ENCODE results near the gene CNTNAP2.
"Not testable (repeated sequence)": the region's sequence is repeated elsewhere in the genome, so short reads cannot be mapped to it uniquely, and the experiment has no call there.

Gene CNTNAP2

DNA sequence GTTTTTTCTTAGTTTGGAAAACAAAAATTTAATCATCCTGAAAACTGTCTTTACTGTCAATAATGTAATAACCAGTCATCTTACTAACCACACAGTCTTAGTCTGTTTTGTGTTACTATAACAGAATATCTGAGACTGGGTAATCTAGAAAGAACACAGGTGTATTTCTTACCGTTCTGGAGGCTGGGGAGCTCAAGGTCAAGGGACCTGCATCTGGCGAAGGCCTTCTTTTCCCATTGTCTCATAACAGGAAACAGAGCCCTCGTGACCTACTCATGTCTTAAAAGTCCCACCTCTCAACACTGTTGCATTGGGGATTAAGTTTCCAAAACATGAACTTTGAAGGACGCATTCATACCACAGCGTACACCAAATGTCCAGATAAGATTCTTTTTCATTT lies 932.3 kb downstream of the CNTNAP2 start:
- DNase-seq, result no peak

- DNase-seq, result no peak
Observed at GRCh38 chr7:147052818-147053217, 936.2 kb downstream of the CNTNAP2 start.

GRCh38 chr7:147053746-147054145 lies 937.1 kb downstream of the CNTNAP2 start:
- DNase-seq, result no peak

- no peak for DNase-seq
Observed at GRCh38 chr7:147060070-147060469, 943.5 kb downstream of the CNTNAP2 start.

GRCh38 chr7:147062897-147063296 lies 946.3 kb downstream of the CNTNAP2 start:
- DNase-seq, result no peak

- no peak for DNase-seq
Observed at GRCh38 chr7:147068842-147069241, 952.2 kb downstream of the CNTNAP2 start.

DNA sequence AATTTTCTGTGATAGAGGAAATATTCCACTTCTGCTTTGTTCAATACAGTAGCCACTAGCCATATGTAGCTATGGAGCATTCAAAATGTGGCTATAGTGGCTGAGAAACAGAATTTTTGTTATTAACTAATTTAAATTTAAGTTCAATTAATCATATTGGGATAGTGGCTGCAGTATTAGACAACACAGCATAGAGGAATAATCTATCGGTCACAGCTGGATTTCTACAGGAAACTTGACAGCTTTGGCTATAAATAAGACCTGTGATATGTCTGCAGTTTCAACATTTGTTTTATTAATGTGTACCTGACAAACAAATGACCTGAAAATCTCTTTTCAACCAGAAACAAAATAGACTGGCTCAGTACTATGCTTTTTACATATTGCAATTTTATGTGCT lies 953.2 kb downstream of the CNTNAP2 start:
- DNase-seq, result no peak

DNA sequence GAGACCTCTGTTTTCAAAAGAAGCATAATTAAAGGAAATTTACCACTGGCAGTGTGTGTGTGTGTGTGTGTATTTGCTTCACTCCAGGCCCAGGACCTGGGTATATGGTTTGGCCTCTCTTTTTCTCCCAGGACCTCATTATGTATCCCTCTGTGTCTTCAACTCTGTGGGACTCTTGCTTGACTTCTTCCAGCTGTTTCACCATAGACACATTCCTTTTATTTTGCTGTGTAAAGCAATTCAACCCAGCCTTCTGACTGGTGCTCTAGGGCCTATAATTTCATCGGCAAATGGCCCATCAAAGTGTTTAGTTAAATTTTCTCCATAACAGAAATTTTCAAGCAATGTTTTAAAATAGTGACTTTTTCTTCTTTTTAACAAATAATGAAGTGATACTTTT lies 954.3 kb downstream of the CNTNAP2 start:
- DNase-seq, result no peak

DNA sequence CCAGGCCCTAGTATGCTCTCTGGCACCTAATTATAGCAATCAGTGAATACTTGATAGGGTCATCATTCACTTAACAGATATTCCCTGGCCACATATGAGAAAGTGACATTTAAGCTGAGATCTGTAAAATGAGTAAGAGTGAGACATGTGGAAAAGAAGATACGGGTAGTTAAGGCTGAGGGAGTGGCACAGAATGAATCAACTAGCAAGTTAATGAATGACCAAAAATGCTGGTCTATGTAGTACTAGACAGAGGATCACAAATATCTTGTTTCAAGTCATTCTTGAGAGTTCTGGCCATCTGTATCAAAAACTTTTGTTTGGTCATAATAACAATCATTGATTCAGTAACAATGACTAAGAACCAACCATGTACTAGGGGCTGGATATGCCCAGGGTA lies 954.9 kb downstream of the CNTNAP2 start:
- no peak for DNase-seq

GRCh38 chr7:147078312-147078711 lies 961.7 kb downstream of the CNTNAP2 start:
- DNase-seq, result no peak

GRCh38 chr7:147079083-147079482 lies 962.5 kb downstream of the CNTNAP2 start:
- DNase-seq, result no peak

DNA sequence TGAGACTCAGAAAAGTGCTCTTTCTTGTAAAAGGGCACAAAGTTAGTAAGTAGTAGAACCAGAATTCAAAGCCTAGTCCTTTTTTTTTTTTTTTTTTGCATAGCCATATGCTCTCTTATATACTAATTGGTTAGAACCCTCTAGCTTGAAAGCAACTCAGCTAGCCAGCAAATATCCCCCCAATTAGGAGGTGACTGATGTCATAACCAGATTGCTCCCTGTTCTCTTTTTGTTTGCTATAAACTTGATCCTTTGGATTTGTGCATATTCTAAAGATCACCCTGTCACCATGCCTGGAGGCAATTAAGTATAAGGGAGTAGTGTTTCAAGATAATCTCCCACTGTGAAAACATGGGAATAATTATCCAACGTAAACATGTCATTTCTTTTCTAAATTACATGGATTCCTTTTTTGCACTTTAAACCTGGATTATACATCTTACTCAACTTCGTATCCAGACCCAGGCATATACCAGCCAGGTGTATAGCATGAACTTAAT lies 963.4 kb downstream of the CNTNAP2 start:
- no peak for DNase-seq

DNA sequence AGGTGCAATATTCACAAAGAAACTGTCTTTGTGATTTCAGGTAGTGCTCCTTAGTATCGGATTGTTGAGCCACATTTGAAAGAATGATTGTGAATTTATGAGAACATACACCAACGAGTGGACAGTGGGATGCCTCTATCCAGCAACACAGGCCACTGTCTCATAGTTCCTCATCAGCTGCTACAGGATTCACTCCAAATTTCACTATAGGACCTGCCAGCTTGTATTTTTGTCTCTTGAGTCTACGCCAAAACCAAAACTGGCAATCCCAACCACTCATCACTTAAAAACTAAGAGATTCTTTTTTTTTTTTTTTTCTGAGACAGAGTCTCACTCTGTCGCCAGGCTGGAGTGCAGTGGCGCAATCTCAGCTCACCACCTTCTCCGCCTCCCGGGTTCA lies 964.5 kb downstream of the CNTNAP2 start:
- no peak for DNase-seq

- no peak for DNase-seq
Observed at GRCh38 chr7:147089051-147089461, 972.5 kb downstream of the CNTNAP2 start.

GRCh38 chr7:147089608-147090007 lies 973.0 kb downstream of the CNTNAP2 start:
- DNase-seq, result no peak

DNA sequence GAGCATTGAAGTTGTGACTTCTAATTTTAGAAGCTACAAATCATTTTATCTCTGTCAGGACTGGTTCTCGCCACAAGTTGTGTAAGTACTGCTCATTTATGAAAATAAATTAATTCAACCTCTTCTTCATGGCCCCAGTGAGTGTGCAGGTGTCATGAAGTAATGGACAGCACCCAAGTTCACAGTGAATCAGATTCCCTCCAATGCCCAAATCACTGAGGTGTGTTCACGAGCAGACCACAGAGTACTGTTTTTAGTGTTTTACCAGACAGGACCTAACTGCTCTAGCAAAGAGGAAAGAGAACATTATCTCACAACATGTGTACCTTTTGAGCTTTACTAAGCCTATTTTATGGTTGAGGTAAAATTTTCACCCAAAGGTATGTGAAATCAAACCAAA lies 980.0 kb downstream of the CNTNAP2 start:
- DNase-seq, result no peak

GRCh38 chr7:147103224-147103623 lies 986.6 kb downstream of the CNTNAP2 start:
- no peak for DNase-seq

DNA sequence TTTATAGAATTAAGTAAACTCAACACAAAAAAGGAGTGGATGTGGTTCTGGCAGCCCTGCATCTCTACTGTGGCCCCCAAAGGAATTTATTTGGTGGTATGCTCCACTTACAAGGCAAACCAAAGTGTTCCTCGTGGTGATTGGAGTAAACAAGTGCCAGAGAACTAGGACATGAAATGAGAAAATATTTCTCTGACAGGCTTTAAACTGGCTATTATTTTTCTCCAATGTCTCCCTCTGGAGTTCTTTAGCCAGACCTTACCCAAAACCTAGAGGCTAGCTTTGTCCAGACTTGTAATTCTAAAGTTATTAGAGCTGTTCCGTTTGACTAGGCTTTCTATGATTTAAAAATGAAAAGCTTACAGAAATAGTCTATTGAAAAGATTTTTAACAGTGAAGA lies 990.1 kb downstream of the CNTNAP2 start:
- no peak for DNase-seq

DNA sequence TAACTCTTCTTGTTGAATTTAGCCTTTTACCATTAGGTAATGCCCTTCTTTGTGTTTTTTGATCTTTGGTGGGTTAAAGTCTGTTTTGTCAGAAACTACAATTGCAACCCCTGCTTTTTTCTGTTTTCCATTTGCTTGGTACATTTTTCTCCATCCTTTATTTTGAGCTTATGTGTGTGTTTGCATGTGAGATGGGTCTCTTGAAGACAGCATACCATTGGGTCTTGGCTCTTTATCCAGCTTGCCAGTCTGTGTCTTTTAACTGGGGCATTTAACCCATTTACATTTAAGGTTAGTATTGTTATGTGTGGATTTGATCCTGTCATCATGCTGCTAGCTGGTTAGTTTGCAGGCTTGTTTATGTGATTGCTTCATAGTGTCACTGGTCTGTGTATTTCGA lies 997.9 kb downstream of the CNTNAP2 start:
- DNase-seq, result not testable (repeated sequence)

DNA sequence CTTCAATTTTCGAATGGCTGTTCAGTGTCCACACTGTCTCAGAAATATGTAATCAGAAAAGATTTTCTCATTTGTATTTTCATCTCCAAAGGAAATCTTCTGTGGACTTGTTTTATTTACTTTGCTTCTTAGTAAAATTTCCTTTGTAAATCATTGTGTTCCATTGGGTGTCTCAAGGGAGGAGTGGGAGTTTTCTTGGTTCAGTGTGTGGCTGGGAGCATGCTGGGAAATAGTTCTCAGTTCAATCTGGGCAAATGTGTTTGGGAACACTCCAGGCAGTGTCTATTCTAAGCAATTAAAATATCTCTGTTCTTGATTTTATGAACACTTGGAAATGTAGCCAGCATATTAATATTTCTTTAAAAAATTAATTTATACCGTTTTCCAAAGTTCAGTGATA lies 1019.8 kb downstream of the CNTNAP2 start:
- DNase-seq, result no peak

GRCh38 chr7:147145194-147145593 lies 1028.6 kb downstream of the CNTNAP2 start:
- no peak for DNase-seq

- DNase-seq, result no peak
Observed at GRCh38 chr7:147146169-147146568, 1029.6 kb downstream of the CNTNAP2 start.

- DNase-seq, result no peak
Observed at GRCh38 chr7:147151661-147152060, 1035.1 kb downstream of the CNTNAP2 start.

GRCh38 chr7:147153571-147153970 lies 1037.0 kb downstream of the CNTNAP2 start:
- no peak for DNase-seq

DNA sequence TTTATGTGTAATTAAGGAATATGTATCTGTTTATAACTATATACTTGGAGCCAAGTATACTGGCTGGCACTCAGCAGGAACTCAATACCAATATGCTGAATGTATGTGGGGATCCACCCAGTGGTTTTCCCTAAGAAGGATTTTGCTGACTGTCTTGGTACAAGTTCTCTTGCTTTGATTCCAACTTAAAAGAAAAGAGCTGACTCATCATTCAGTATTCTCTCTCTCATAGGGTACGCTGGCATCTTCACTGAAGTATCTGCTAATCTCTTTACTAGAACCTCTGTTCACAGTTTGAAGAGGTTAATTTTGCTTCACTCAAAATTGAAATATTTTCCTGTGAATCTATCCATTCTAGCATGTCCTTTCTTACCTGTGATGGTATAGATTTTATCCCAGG lies 1044.8 kb downstream of the CNTNAP2 start:
- no peak for DNase-seq
